Adrenal gland (tissue), 12 donors: ENCODE measurements around the gene OR56A5. TPM values are rescaled to one million over a fixed set of nuclear protein-coding genes. Genes with fewer than 3 reads are reported as not detected.

Source experiments
- DNase-seq, 7 donors: peaks; one replicate each; pipeline ENCODE4 v3.0.0-alpha.2; 2019 to 2020
- H3K27ac ChIP-seq, 5 donors: fragments of 200-600 bp; sonication (generic) in 4 of 5; 1 replicate in 3 of 5; 2 replicates in 2 of 5; pipeline versions ENCODE4 v1.5.1 to v1.8.0; 2016 to 2020; ENCODE audit warnings: mild to moderate bottlenecking in 1 of 5
- H3K27me3 ChIP-seq: fragments of 200-600 bp; 2 replicates; pipeline ENCODE4 v1.8.0; 2021
- H3K36me3 ChIP-seq, 2 donors: fragments of 200-600 bp; replicated peaks in 1 of 2; 1 replicate in 1 of 2; 2 replicates in 1 of 2; pipeline versions ENCODE4 v1.5.1 to v1.8.0; 2018 to 2022
- H3K4me1 ChIP-seq, 2 donors: fragments of 200-600 bp; replicated peaks in 1 of 2; 1 replicate in 1 of 2; 2 replicates in 1 of 2; pipeline versions ENCODE4 v1.5.1 to v1.8.0; 2018 to 2021
- H3K4me3 ChIP-seq, 4 donors: fragments of 200-600 bp; sonication (generic) in 3 of 4; one replicate each; pipeline ENCODE4 v1.5.1; 2016 to 2018
- H3K9me3 ChIP-seq, 3 donors: fragments of 200-600 bp; sonication (generic) in 1 of 3; replicated peaks in 1 of 3; 1 replicate in 2 of 3; 2 replicates in 1 of 3; pipeline versions ENCODE4 v1.5.1 to v1.8.0; 2016 to 2021
- CTCF ChIP-seq, 6 experiments: fragments of 450-650 bp in 4 of 6; fragments of 200-600 bp in 2 of 6; sonication (generic) in 1 of 6; IDR thresholded peaks; 1 replicate in 5 of 6; 2 replicates in 1 of 6; pipeline versions ENCODE4 v1.5.1 to v1.8.0; 2016 to 2021; ENCODE audit warnings: antibody characterized with exemption in 6 of 6, mild to moderate bottlenecking in 2 of 6, moderate library complexity in 1 of 6
- POLR2A ChIP-seq, 2 donors: fragments of 450-650 bp; IDR thresholded peaks; one replicate each; pipeline ENCODE4 v1.6.1; 2017; ENCODE audit warnings: antibody characterized with exemption in 2 of 2, mild to moderate bottlenecking in 2 of 2, moderate library complexity in 1 of 2
- WGBS, 4 donors: extraction: QIAGEN DNeasy Blood & Tissue Kit in 2 of 4; methylation state at CpG; one replicate each; pipeline versions ENCODE4 v1.1.5 to v1.1.7; 2013 to 2017; 5-methylcytosine and 5-hydroxymethylcytosine counted together
- intact Hi-C, 2 donors: fragments of 100-400 bp; cut with DNase I; formaldehyde crosslinking; loops; one replicate each; pipeline versions ENCODE4 v1.14.1 to v1.15.0; 2022 to 2023
- polyA plus RNA-seq, 3 donors: library from polyadenylated mRNA; stranded (reverse); fragments of 200-250 nt in 2 of 3; fragments of 350-450 nt in 1 of 3; fragmentation: Illumina TruSeq in 1 of 3; extraction: RNeasy Lipid Tissue Mini Kit (QIAGEN cat#74804) in 1 of 3; gene quantifications; one replicate each; pipeline ENCODE4 v1.2.3, GENCODE V29; 2013 to 2014
- total RNA-seq, 9 donors: library from RNA; depleted of rRNA in 4 of 9; stranded (reverse); fragments of >200 nt in 4 of 9; fragments of 120-200 nt in 1 of 9; fragmentation: NEBNext Ultra II Directional in 1 of 9; extraction: Animal tissue kit (Norgen Biotek cat#: 25700) in 1 of 9; gene quantifications; one replicate each; pipeline versions ENCODE4 v1.1.0 to v1.2.4, GENCODE V29; 2013 to 2023
- donor health status: healthy with polysubstance abuse.
- donor health status: Bipolar disorder and iron deficiency.
- donor health status: DM: yes; HTN: yes; CAD: no.
- donor health status: DM: no; HTN: no; CAD: no.
- donor health status: DM: no; HTN: no; CAD: no.
- donor health status: DM: yes; HTN: yes; CAD: no.

OR56A5 gene
- total and polyA plus RNA-seq, 12 donors, result not detected

- 75 to 80% (median 76%) methylated on average over 3 of the region's 3 CpGs for WGBS, 4 donors
- no peaks in the 10 kb centered on the region for H3K9me3 ChIP-seq
These were observed 26.3 kb downstream of the OR56A5 start, which contains the start of gene OR56A3 for GRCh38 chr11:5941951-5942350. Gene OR56A3 (plus strand): TSS chr11:5942251. CDS start chr11:5947347, 5,096 bp downstream.

GRCh38 chr11:5940748-5941147 lies 27.5 kb downstream of the OR56A5 start:
- Histone ChIP-seq H3K27ac (no peak overlapping the region), H3K4me1 (no peaks in the 10 kb centered on the region), H3K9me3 (no peaks in the 10 kb centered on the region), H3K36me3 (no peaks in the 10 kb centered on the region), H3K4me3 (no peak overlapping the region), H3K27me3 (no peaks in the 10 kb centered on the region)
- WGBS, 4 donors, result 87 to 100% (median 90%) methylated on average over 2 of the region's 2 CpGs
- DNase-seq, result no peak
- TF ChIP-seq CTCF (IDR thresholded peaks at IDR 0.05) (no peak), POLR2A (IDR thresholded peaks at IDR 0.05) (no peak)
- intact Hi-C loops, result no loop called here

More at GRCh38 chr11:5941951-5942350, 26.3 kb downstream of the OR56A5 start, which contains the start of gene OR56A3:
- no peaks in the 10 kb centered on the region for H3K36me3 ChIP-seq
- H3K27me3 ChIP-seq, result no peaks in the 10 kb centered on the region
- no peak for TF ChIP-seq POLR2A (IDR thresholded peaks at IDR 0.05)
- no peak for TF ChIP-seq CTCF (IDR thresholded peaks at IDR 0.05)
- no peak within 1 kb of the TSS for H3K4me3 ChIP-seq
- H3K4me1 ChIP-seq, result no peaks in the 10 kb centered on the region
- intact Hi-C loops, result no loop called here
- H3K27ac ChIP-seq, result no peak within 1 kb of the TSS
- DNase-seq, result no peak

DNA sequence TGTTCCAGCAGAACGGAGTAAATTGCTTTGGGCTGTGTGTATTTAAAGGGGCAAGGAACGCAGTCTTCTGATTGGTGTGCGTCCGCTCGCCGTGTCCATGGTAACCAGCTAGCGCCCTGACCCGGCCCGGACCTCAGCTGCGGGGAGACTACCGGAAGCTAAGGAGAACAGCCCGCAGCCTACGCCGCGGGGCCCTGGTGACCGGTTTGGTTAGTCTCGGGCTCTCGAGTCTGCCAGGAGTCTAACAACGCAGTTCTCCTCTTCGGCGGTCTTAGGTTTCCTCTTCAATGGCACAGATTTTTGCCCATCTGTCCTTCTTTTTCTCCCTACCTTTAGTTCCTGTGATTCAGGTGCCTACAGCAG lies 29.7 kb downstream of the OR56A5 start:
- 64 to 87% (median 79%) methylated on average over 18 to 21 of the region's 21 CpGs for WGBS, 4 donors
- intact Hi-C loops, result no loop called here
- H3K9me3 ChIP-seq, result no peaks in the 10 kb centered on the region
- no peaks in the 10 kb centered on the region for H3K4me1 ChIP-seq
- no peak overlapping the region for H3K4me3 ChIP-seq
- DNase-seq, result no peak
- no peak overlapping the region for H3K27ac ChIP-seq
- H3K36me3 ChIP-seq, result no peaks in the 10 kb centered on the region
- TF ChIP-seq CTCF (IDR thresholded peaks at IDR 0.05), result no peak
- TF ChIP-seq POLR2A (IDR thresholded peaks at IDR 0.05), result no peak
- H3K27me3 ChIP-seq, result no peaks in the 10 kb centered on the region

GRCh38 chr11:5937868-5938602 lies 30.3 kb downstream of the OR56A5 start:
- H3K4me3 ChIP-seq, result no peak overlapping the region
- no peaks in the 10 kb centered on the region for H3K27me3 ChIP-seq
- no peaks in the 10 kb centered on the region for H3K36me3 ChIP-seq
- no peak overlapping the region for H3K27ac ChIP-seq
- no peak for DNase-seq
- TF ChIP-seq POLR2A (IDR thresholded peaks at IDR 0.05), result no peak
- TF ChIP-seq CTCF (IDR thresholded peaks at IDR 0.05), result no peak
- 85 to 92% (median 90%) methylated on average over 37 to 39 of the region's 39 CpGs for WGBS, 4 donors
- no peaks in the 10 kb centered on the region for H3K4me1 ChIP-seq
- no peaks in the 10 kb centered on the region for H3K9me3 ChIP-seq
- intact Hi-C loops, result no loop called here
